WTC11 (cell line): Measurements from ENCODE around the gene SLC28A1. TPM values are rescaled to one million over a fixed set of nuclear protein-coding genes. Genes with fewer than 3 reads are reported as not detected.

Experiments used
- ATAC-seq: fragments of 200-7000 bp; cut with Tn5 transposase; 2 replicates; pipeline ENCODE4 v1.10.0; 2021; ENCODE audit warnings: mild to moderate bottlenecking, moderate library complexity
- CTCF ChIA-PET: fragments of 300-600 bp; sonication (Branson Sonifier 250); formaldehyde crosslinking; loops from one replicate; lab custom pipeline; 2021; ENCODE audit warnings: antibody characterized with exemption; lab: Charles Lee
- POLR2A ChIA-PET: fragments of 350-600 bp; sonication (Branson Sonifier 250); formaldehyde crosslinking; loops from one replicate; lab custom pipeline; 2021; ENCODE audit warnings: antibody characterized with exemption; lab: Charles Lee
- DNase-seq: peaks from one replicate; pipeline ENCODE4 v3.0.0; 2021; ENCODE audit warnings: low spot score
- H3K27ac Mint-ChIP-seq: 2 replicates; pipeline ENCODE4 v1.8.0; 2021; ENCODE audit warnings: mixed read lengths
- H3K27me3 Mint-ChIP-seq: 2 replicates; pipeline ENCODE4 v1.8.0; 2021; ENCODE audit warnings: low read depth, mild to moderate bottlenecking, moderate library complexity, mixed read lengths
- H3K36me3 Mint-ChIP-seq: 2 replicates; pipeline ENCODE4 v1.8.0; 2021; ENCODE audit warnings: mixed read lengths
- H3K4me1 Mint-ChIP-seq: 2 replicates; pipeline ENCODE4 v1.8.0; 2022; ENCODE audit warnings: mixed read lengths
- H3K4me3 Mint-ChIP-seq: 2 replicates; pipeline ENCODE4 v1.8.0; 2021; ENCODE audit warnings: mild to moderate bottlenecking, moderate library complexity, mixed read lengths
- H3K9me3 Mint-ChIP-seq: 2 replicates; pipeline ENCODE4 v1.8.0; 2021; ENCODE audit warnings: mixed read lengths
- E2F1 ChIP-seq: sonication (generic); formaldehyde crosslinking; IDR thresholded peaks from 2 replicates; pipeline ENCODE4 v1.8.0; 2022; ENCODE audit warnings: mild to moderate bottlenecking, missing genetic modification reagents
- ESRRA ChIP-seq: sonication (generic); formaldehyde crosslinking; IDR thresholded peaks from 2 replicates; pipeline ENCODE4 v1.8.1; 2022; ENCODE audit warnings: mild to moderate bottlenecking, missing genetic modification reagents, borderline replicate concordance
- ETV6 ChIP-seq: sonication (generic); formaldehyde crosslinking; IDR thresholded peaks from 2 replicates; pipeline ENCODE4 v1.8.1; 2022; ENCODE audit warnings: mild to moderate bottlenecking, missing genetic modification reagents
- HMGXB4 ChIP-seq: sonication (generic); formaldehyde crosslinking; IDR thresholded peaks from 2 replicates; pipeline ENCODE4 v1.8.1; 2023; ENCODE audit warnings: mild to moderate bottlenecking, moderate library complexity, missing genetic modification reagents
- IRF2 ChIP-seq: sonication (generic); formaldehyde crosslinking; IDR thresholded peaks from 2 replicates; pipeline ENCODE4 v1.8.0; 2022; ENCODE audit warnings: low read depth, missing genetic modification reagents, borderline replicate concordance
- JAZF1 ChIP-seq: fragments of 250-450 bp; sonication (Bioruptor Pico); IDR thresholded peaks from 2 replicates; pipeline ENCODE4 v1.9.0; 2021; ENCODE audit warnings: moderate library complexity, mild to moderate bottlenecking, inconsistent platforms
- MAX ChIP-seq: sonication (generic); formaldehyde crosslinking; IDR thresholded peaks from 2 replicates; pipeline ENCODE4 v1.8.0; 2022; ENCODE audit warnings: mild to moderate bottlenecking, missing genetic modification reagents
- MXD4 ChIP-seq: fragments of 250-450 bp; sonication (Bioruptor Pico); IDR thresholded peaks from 2 replicates; pipeline ENCODE4 v1.8.0; 2021; ENCODE audit warnings: mild to moderate bottlenecking, moderate library complexity, borderline replicate concordance
- NFE2L1 ChIP-seq: sonication (generic); formaldehyde crosslinking; IDR thresholded peaks from 2 replicates; pipeline ENCODE4 v1.8.1; 2023; ENCODE audit warnings: missing genetic modification reagents
- NR2C2 ChIP-seq: sonication (generic); formaldehyde crosslinking; IDR thresholded peaks from 2 replicates; pipeline ENCODE4 v1.8.0; 2022; ENCODE audit warnings: mild to moderate bottlenecking, missing genetic modification reagents
- NR3C1 ChIP-seq: sonication (generic); formaldehyde crosslinking; conservative IDR thresholded peaks from 2 replicates; pipeline ENCODE4 v1.8.1; 2023; ENCODE audit warnings: low read depth, mild to moderate bottlenecking, missing genetic modification reagents
- OVOL2 ChIP-seq: fragments of 250-450 bp; sonication (Bioruptor Pico); IDR thresholded peaks from 2 replicates; pipeline ENCODE4 v1.9.0; 2021; ENCODE audit warnings: mild to moderate bottlenecking, borderline replicate concordance
- RELA ChIP-seq: sonication (generic); formaldehyde crosslinking; IDR thresholded peaks from 2 replicates; pipeline ENCODE4 v1.8.1; 2022; ENCODE audit warnings: missing genetic modification reagents, mild to moderate bottlenecking, borderline replicate concordance
- TCF7 ChIP-seq: sonication (generic); formaldehyde crosslinking; IDR thresholded peaks from 2 replicates; pipeline ENCODE4 v1.8.0; 2022; ENCODE audit warnings: mild to moderate bottlenecking, low read depth, missing genetic modification reagents, moderate library complexity
- ZNF317 ChIP-seq: sonication (generic); formaldehyde crosslinking; IDR thresholded peaks from 2 replicates; pipeline ENCODE4 v1.8.1; 2023; ENCODE audit warnings: low read depth, mild to moderate bottlenecking, moderate library complexity, missing genetic modification reagents, borderline replicate concordance
- total RNA-seq: library from RNA; stranded (reverse); gene quantifications from 3 replicates; pipeline ENCODE4 v1.2.3, GENCODE V29; 2021
- TF ChIP-seq, protein P1 (sequence below): sonication (generic); formaldehyde crosslinking; IDR thresholded peaks from 2 replicates; pipeline ENCODE4 v1.8.1; 2022; ENCODE audit warnings: missing genetic modification reagents, borderline replicate concordance
- TF ChIP-seq, protein P2 (sequence below): fragments of 250-450 bp; sonication (Bioruptor Pico); IDR thresholded peaks from 2 replicates; pipeline ENCODE4 v1.8.0; 2021; ENCODE audit warnings: mild to moderate bottlenecking
- TF ChIP-seq, protein P3 (sequence below): sonication (generic); formaldehyde crosslinking; IDR thresholded peaks from 2 replicates; pipeline ENCODE4 v1.8.1; 2022; ENCODE audit warnings: mild to moderate bottlenecking, moderate library complexity, missing genetic modification reagents
- TF ChIP-seq, protein P4 (sequence below): sonication (generic); formaldehyde crosslinking; IDR thresholded peaks from 2 replicates; pipeline ENCODE4 v1.8.1; 2023; ENCODE audit warnings: mild to moderate bottlenecking, missing genetic modification reagents, borderline replicate concordance

The SLC28A1 gene
- total RNA-seq, 1 experiment from 2014 or later, result not detected

DNA sequence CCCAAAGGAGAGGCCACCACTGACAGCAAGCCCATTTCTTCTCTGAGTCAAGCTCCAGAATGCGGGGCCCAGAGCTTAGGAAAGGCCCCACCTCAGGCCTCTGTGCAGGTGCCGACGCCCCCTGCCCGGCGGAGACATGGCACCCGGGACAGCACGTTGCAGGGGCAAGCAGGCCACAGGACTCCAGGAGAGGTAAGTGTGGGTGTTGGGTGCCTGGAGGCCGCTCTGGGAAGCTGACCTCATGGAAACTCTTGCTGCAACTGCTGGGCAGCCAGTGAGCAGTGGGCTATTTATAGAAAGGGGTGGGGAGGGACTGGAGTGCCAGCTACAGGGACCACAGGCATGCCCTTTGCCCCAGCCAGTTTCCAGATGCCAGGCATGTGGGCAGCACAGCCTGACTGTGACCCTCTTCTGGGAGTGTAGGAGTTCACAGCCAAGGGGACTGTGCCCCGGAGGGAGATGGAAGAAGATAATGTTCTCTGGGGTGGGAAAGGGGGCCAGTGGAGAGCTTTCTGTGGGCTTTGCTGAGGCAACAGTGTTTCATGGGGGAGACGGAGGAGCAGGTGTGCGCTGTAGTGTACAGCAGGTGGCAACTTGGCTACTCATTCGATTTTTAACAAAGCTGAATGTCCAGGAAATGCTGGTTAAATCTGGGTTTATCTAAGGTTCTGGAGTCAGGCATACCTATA, 43.6 kb upstream of the SLC28A1 start:
- no peak overlapping the region for H3K4me3 Mint-ChIP-seq
- H3K27ac Mint-ChIP-seq, result no peak overlapping the region; the same call in 1 of the 2 replicates
- DNase-seq, result no peak
- POLR2A ChIA-PET, result no interaction called here
- TF ChIP-seq, protein P1, sequence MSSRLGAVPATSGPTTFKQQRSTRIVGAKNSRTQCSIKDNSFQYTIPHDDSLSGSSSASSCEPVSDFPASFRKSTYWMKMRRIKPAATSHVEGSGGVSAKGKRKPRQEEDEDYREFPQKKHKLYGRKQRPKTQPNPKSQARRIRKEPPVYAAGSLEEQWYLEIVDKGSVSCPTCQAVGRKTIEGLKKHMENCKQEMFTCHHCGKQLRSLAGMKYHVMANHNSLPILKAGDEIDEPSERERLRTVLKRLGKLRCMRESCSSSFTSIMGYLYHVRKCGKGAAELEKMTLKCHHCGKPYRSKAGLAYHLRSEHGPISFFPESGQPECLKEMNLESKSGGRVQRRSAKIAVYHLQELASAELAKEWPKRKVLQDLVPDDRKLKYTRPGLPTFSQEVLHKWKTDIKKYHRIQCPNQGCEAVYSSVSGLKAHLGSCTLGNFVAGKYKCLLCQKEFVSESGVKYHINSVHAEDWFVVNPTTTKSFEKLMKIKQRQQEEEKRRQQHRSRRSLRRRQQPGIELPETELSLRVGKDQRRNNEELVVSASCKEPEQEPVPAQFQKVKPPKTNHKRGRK, result no peak
- TF ChIP-seq, protein P2, sequence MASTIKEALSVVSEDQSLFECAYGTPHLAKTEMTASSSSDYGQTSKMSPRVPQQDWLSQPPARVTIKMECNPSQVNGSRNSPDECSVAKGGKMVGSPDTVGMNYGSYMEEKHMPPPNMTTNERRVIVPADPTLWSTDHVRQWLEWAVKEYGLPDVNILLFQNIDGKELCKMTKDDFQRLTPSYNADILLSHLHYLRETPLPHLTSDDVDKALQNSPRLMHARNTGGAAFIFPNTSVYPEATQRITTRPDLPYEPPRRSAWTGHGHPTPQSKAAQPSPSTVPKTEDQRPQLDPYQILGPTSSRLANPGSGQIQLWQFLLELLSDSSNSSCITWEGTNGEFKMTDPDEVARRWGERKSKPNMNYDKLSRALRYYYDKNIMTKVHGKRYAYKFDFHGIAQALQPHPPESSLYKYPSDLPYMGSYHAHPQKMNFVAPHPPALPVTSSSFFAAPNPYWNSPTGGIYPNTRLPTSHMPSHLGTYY (CRISPR knock-in tag), result no peak
- TF ChIP-seq NR2C2, result no peak
- TF ChIP-seq, protein P3, sequence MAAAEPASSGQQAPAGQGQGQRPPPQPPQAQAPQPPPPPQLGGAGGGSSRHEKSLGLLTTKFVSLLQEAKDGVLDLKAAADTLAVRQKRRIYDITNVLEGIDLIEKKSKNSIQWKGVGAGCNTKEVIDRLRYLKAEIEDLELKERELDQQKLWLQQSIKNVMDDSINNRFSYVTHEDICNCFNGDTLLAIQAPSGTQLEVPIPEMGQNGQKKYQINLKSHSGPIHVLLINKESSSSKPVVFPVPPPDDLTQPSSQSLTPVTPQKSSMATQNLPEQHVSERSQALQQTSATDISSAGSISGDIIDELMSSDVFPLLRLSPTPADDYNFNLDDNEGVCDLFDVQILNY, result no peak
- no peak for TF ChIP-seq ZNF317 (CRISPR knock-in tag)
- no peak for TF ChIP-seq NR3C1 (CRISPR knock-in tag)
- peaks cover 6% of the 10 kb centered on the region; the same call in 1 of the 2 replicates for H3K36me3 Mint-ChIP-seq
- no peaks in the 10 kb centered on the region for H3K9me3 Mint-ChIP-seq
- no peak for ATAC-seq
- no peaks in the 10 kb centered on the region for H3K27me3 Mint-ChIP-seq
- no peaks in the 10 kb centered on the region for H3K4me1 Mint-ChIP-seq
- CTCF ChIA-PET, result interaction anchor here (2.1 kb wide), 1 partner anchor 87 kb away, joined by 7 read pairs; no protein-coding TSS in a partner anchor

- ATAC-seq (no peak), DNase-seq (no peak)
- Mint-ChIP-seq H3K36me3 (peaks cover 18% of the 10 kb centered on the region), H3K27me3 (no peaks in the 10 kb centered on the region), H3K4me1 (no peaks in the 10 kb centered on the region), H3K27ac (no peak overlapping the region), H3K9me3 (peaks cover 14% of the 10 kb centered on the region), H3K4me3 (no peak overlapping the region)
- ChIA-PET CTCF (no interaction called here), POLR2A (no interaction called here)
- TF ChIP-seq OVOL2 (CRISPR knock-in tag), result no peak
These were observed 41.7 kb upstream of the SLC28A1 start for GRCh38 chr15:84842781-84843180.

DNA sequence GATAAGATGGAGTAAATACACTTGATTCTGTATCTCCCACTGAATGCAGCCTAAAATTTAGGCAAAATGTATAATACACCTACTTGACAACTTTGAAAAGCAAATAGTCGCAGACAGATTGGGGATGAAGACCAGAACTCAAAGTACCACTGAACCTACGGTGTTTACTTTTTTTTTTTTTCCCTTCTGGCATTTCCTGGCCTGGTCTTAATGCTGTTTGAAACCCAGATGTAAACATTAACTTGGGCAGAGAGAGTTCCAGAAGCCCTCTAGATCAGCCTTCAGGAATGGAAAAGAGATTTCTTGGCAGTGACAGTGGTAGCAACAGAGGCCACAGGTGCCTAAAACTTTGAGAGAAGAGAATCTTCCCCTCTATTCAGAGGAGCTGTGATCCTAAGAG, 39.5 kb upstream of the SLC28A1 start:
- Mint-ChIP-seq H3K9me3 (peaks cover 14% of the 10 kb centered on the region), H3K36me3 (peaks cover 18% of the 10 kb centered on the region), H3K4me1 (no peaks in the 10 kb centered on the region), H3K27ac (no peak overlapping the region), H3K4me3 (no peak overlapping the region), H3K27me3 (no peaks in the 10 kb centered on the region)
- POLR2A ChIA-PET, result interaction anchor here (0.7 kb wide), 1 partner anchor 10 kb away, joined by 3 read pairs; no protein-coding TSS in a partner anchor
- TF ChIP-seq IRF2 (CRISPR knock-in tag) (no peak), NFE2L1 (CRISPR knock-in tag) (no peak), TCF7 (CRISPR knock-in tag) (no peak), JAZF1 (CRISPR knock-in tag) (no peak), MXD4 (no peak), ESRRA (CRISPR knock-in tag) (no peak), MAX (CRISPR knock-in tag) (no peak), ETV6 (CRISPR knock-in tag) (no peak), HMGXB4 (CRISPR knock-in tag) (no peak), E2F1 (CRISPR knock-in tag) (no peak), RELA (CRISPR knock-in tag) (no peak)
- TF ChIP-seq, protein P4, sequence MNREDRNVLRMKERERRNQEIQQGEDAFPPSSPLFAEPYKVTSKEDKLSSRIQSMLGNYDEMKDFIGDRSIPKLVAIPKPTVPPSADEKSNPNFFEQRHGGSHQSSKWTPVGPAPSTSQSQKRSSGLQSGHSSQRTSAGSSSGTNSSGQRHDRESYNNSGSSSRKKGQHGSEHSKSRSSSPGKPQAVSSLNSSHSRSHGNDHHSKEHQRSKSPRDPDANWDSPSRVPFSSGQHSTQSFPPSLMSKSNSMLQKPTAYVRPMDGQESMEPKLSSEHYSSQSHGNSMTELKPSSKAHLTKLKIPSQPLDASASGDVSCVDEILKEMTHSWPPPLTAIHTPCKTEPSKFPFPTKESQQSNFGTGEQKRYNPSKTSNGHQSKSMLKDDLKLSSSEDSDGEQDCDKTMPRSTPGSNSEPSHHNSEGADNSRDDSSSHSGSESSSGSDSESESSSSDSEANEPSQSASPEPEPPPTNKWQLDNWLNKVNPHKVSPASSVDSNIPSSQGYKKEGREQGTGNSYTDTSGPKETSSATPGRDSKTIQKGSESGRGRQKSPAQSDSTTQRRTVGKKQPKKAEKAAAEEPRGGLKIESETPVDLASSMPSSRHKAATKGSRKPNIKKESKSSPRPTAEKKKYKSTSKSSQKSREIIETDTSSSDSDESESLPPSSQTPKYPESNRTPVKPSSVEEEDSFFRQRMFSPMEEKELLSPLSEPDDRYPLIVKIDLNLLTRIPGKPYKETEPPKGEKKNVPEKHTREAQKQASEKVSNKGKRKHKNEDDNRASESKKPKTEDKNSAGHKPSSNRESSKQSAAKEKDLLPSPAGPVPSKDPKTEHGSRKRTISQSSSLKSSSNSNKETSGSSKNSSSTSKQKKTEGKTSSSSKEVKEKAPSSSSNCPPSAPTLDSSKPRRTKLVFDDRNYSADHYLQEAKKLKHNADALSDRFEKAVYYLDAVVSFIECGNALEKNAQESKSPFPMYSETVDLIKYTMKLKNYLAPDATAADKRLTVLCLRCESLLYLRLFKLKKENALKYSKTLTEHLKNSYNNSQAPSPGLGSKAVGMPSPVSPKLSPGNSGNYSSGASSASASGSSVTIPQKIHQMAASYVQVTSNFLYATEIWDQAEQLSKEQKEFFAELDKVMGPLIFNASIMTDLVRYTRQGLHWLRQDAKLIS (CRISPR knock-in tag), result no peak
- ATAC-seq (no peak), DNase-seq (no peak)
- CTCF ChIA-PET, result interaction anchor here (0.7 to 2.4 kb wide), 14 partner anchors 9 to 324 kb away, joined by 3 to 11 read pairs (median 4); partner anchors contain the start of gene SLC28A1
